ENCODE results near the gene APOE.

Gene APOE

DNA sequence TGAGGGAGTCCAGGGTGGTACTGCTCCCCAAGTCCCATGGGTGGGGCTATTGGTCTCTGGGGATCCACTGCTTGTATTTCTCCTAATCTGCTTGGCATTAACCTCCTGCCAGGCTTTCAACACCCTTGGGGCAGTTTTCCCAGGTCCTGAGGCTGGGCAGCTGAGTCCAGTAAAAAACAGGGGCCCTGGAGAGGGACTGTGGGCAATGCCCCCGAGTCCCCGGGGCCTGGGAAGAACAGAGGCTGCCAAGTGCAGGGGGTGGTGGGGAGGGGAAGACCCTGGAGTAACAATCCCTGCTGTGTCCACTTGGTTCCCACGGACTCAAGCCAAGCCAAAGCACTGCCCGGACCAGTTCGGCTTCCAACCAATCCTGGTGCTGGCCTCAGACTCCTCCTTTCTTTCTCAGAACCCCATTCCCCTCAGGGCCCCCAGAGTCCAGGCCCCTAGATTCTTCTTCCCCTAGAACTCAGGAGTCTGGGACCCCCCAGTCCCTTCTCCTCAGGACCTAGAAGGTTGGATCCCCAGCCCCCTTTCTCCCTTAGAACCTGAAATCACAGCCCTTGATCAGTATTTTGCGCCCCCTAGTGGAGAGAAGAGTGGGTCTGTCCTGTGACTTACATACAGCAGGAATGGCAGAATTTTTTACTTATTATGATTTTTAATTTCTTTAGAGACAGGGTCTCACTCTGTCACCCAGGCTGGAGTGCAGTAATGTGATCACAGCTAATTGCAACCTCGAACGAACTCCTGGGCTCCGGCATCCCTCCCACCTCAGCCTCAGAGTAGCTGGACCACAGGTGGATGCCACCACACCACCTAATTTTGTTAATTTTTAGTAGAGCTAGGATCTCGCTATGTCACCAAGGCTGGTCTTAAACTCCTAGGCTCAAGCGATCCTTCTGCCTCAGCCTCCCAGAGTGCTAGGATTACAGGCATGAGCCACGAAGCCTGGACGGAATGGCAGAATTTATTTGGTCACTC, 45.9 kb downstream of the APOE start:
- in situ Hi-C loops (cut with HindIII; ENCODE audit: low sequenced_read_pairs): no loop called here

GRCh38 chr19:44954278-44954648, 48.7 kb downstream of the APOE start:
- in situ Hi-C loops (cut with HindIII; ENCODE audit: low sequenced_read_pairs): no loop called here

- in situ Hi-C loops (cut with HindIII; ENCODE audit: low sequenced_read_pairs): no loop called here
Observed at GRCh38 chr19:44954649-44955504, 49.3 kb downstream of the APOE start, which contains the start of gene CLPTM1. Gene CLPTM1 (plus strand): TSS chr19:44955380. CDS start chr19:44955396, 16 bp downstream.

DNA sequence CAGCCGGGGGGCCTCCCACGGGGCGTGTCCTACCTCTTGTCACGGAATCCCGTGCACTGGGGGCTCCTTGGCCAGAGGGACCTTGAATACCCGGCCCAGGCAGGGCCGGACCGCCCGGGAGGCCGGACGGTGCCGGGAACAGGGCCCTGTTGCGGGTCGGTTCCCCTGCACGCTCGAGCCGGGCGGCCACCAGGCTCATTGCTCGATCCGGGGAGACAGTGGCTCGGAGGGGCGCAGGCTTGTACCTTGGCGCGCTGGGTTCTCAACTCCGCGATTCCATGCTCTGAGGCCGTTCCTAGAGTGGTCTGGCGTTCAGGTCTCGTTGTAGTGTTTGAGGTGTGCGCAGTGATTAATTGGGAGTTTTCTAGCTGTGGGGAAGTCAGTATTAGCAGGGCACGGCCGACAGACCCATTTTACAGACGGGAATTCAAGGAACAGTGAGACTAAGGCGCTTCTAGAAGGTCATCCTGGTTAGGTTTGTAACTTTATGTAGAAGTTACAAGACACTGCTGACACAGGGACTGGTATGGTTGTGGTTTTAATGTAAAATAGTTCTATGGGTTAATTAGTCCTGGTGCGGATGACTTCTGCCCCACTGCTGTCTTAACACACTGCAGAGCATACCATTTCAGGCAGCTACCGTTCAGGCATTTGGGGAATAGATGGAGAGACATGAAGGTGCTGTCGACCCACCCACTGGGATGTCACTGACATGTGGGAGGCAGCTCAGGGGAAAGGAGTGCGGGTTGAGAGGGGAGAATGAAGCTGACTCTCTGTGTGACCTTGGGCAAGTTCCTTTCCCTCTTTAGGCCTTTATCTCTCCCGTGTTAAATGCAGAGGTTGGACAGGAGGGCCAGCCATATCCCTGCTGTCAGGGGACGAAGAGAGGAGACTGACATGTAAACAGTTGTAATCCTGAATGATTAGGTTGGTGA, 50.2 kb downstream of the APOE start:
- in situ Hi-C loops (cut with HindIII; ENCODE audit: low sequenced_read_pairs): no loop called here

- in situ Hi-C loops (cut with HindIII; ENCODE audit: low sequenced_read_pairs): no loop called here
Observed at GRCh38 chr19:44957526-44957925, 51.9 kb downstream of the APOE start.

- in situ Hi-C loops (cut with HindIII; ENCODE audit: low sequenced_read_pairs): no loop called here
Observed at GRCh38 chr19:44958090-44958489, 52.5 kb downstream of the APOE start.
